Mucosa of stomach (tissue), 1 donor: ENCODE measurements around the gene TRIM26.
A peak's percentile ranks its signal among the peaks of the same experiment; 100 is the strongest.

Source experiments
- H3K27me3 ChIP-seq: one replicate; pipeline ENCODE4 v1.7.0; 2013; ENCODE audit warnings: mild to moderate bottlenecking, low read length; ENCODE audit not compliant: control insufficient read depth, insufficient read depth
- H3K36me3 ChIP-seq: one replicate; pipeline ENCODE4 v1.7.0; 2013; ENCODE audit warnings: low read length; ENCODE audit not compliant: control insufficient read depth, insufficient read depth
- H3K4me1 ChIP-seq: one replicate; pipeline ENCODE4 v1.7.0; 2013; ENCODE audit warnings: mild to moderate bottlenecking, low read length; ENCODE audit not compliant: control insufficient read depth, insufficient read depth
- H3K4me3 ChIP-seq: one replicate; pipeline ENCODE4 v1.7.0; 2013; ENCODE audit warnings: low read length
- H3K9ac ChIP-seq: one replicate; pipeline ENCODE4 v1.7.0; 2013; ENCODE audit warnings: mild to moderate bottlenecking, low read length, moderate library complexity
- H3K9me3 ChIP-seq: one replicate; pipeline ENCODE4 v1.7.0; 2013; ENCODE audit warnings: mild to moderate bottlenecking, low read length, moderate library complexity; ENCODE audit not compliant: control insufficient read depth
- donor health status: Pancreatic carcinoma.

The TRIM26 gene

DNA sequence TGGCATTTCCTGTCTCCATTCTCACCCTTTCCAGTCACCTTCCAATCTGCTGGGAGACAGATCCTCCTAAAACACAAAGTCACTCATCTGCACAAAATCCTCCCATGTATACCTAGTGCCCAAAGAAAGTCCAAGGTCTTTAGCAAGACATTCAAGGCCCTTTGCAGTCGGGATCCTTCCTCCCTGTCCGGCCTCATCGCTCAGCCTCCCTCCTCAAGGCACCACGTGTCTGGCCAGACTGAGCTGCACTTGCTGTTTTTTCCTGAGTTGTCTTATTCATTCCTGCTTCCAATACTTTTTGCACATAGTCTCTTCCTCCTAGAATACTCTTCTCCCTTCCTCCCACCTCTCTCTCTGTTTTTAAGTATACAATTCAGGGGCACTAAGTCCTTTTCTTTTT, 48.5 kb downstream of the TRIM26 start:
- no peak overlapping the region for H3K9ac ChIP-seq
- no peak overlapping the region for H3K4me3 ChIP-seq
- no peaks in the 10 kb centered on the region for H3K36me3 ChIP-seq
- peaks cover 19% of the 10 kb centered on the region for H3K4me1 ChIP-seq
- H3K9me3 ChIP-seq: no peaks in the 10 kb centered on the region
- H3K27me3 ChIP-seq: no peaks in the 10 kb centered on the region

DNA sequence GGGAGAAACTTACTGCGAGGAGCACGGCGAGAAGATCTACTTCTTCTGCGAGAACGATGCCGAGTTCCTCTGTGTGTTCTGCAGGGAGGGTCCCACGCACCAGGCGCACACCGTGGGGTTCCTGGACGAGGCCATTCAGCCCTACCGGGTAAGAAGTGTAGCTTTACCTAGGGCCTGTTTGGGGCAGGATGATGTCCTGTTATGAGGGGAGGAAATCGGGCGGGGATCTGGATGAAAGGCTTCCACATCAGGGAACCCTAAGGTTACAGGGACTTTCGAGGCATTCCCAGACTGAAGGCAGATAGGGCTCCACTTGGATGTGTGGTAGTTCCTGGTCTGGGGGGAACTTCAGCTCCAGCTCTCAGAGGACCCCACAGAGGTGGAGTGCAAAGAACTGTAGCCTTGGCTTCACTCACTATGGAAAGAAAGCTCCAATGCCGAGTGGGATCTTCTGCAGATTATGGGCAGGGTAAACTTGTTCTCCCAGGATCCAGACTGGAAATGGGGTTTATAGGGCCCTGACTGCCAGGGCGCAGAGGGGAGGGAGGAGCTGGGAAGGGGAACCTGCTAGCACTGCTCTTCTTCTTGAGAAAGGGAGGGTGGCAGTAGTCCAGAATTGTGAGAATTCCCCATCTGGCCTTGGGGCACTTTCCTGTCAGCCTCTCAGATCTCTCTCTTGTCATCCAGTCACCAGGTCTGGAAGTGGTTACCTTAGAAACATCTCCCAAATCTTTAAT, 49.1 kb downstream of the TRIM26 start:
- H3K4me1 ChIP-seq: peaks cover 19% of the 10 kb centered on the region
- peak overlapping the region; percentile 66 for H3K9ac ChIP-seq
- H3K27me3 ChIP-seq: no peaks in the 10 kb centered on the region
- H3K9me3 ChIP-seq: no peaks in the 10 kb centered on the region
- H3K36me3 ChIP-seq: no peaks in the 10 kb centered on the region
- peak overlapping the region; percentile 66 for H3K4me3 ChIP-seq

DNA sequence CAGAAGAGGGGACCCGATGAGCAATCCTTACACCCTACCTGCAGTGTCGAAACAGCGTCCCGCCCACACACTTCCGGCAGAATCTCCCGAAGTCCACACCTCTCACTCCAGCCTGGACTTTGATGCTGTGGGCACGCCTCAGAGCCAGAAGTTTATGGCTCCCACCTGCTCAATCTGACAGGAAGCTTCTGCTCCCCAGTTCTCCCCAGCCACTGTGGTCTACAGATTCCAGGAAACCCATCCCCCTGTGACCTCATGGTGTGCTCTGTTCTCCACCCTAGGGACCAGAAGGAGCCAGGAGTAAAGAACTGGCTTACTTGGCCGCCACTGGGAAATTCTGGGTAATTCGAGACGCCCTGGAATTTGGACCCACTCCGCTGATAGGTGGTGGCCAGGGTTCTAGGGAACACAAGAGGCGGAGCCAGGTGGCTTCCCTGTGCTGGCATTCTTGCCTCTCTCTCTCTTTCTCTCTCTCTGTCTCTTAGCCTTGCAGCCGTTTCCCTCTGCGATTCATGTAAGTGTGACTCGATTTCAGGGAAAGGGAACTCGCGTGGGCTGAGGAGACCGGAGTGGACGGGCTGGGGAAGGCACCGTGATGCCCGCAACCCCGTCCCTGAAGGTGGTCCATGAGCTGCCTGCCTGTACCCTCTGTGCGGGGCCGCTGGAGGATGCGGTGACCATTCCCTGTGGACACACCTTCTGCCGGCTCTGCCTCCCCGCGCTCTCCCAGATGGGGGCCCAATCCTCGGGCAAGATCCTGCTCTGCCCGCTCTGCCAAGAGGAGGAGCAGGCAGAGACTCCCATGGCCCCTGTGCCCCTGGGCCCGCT, 49.9 kb downstream of the TRIM26 start, which contains the start of gene TRIM15:
Gene TRIM15 (plus strand): TSS at position 457 of the 828 bp plus-strand sequence. CDS start 139 bp downstream, at position 596.
- Histone ChIP-seq H3K4me3 (peak within 1 kb of the TSS; percentile 66), H3K36me3 (no peaks in the 10 kb centered on the region), H3K9me3 (no peaks in the 10 kb centered on the region), H3K27me3 (no peaks in the 10 kb centered on the region), H3K9ac (peak within 1 kb of the TSS; percentile 66), H3K4me1 (peaks cover 19% of the 10 kb centered on the region)

- H3K4me3 ChIP-seq: no peak overlapping the region
- H3K27me3 ChIP-seq: no peaks in the 10 kb centered on the region
- peak overlapping the region; percentile 66 for H3K9ac ChIP-seq
- H3K36me3 ChIP-seq: no peaks in the 10 kb centered on the region
- no peaks in the 10 kb centered on the region for H3K9me3 ChIP-seq
- peaks cover 19% of the 10 kb centered on the region for H3K4me1 ChIP-seq
These were observed 50.7 kb downstream of the TRIM26 start for GRCh38 chr6:30162265-30163089.

DNA sequence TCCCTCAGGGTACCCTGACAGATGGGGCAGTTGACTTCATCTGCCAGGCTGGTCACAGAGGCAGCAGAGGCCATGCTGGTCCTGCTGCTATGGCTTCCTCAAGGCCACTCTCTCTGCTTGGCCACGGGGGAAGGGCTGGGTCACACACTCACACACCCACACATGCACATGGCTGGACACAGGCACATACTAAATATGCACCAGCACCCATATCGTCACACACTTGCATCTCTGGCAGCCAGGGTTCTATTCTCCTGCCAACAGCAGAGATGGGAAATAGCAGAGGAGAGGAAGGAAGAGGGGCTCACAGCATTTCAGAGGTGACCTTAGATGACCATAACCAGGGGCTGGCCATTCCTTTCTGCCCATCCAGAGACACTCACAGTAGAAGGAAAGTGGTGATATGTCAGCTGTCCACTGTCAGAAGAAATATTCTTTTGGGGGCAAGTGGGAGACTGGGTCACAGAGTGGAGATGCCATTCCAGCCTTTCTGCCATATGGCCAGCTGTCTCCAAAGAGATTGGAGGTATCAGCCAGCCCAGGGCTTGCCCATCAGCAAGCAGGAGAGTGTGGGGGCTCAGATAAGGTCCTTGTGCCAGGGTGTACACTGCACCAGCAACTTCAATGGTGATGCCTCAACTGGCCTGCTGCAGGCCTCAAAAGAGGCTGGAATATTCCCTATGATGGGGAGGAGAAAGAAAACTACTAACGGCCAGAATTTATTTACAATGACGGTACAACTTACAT, 52.2 kb downstream of the TRIM26 start, which contains the start of gene TRIM10:
Gene TRIM10 (minus strand): TSS at position 427 of the 747 bp plus-strand sequence. CDS start 353 bp downstream, at position 74.
- Histone ChIP-seq H3K9me3 (no peaks in the 10 kb centered on the region), H3K4me1 (peaks cover 22% of the 10 kb centered on the region), H3K36me3 (no peaks in the 10 kb centered on the region), H3K9ac (no peak within 1 kb of the TSS), H3K27me3 (no peaks in the 10 kb centered on the region), H3K4me3 (no peak within 1 kb of the TSS)

GRCh38 chr6:30160008-30160784, 53.0 kb downstream of the TRIM26 start:
- Histone ChIP-seq H3K9ac (no peak overlapping the region), H3K4me3 (no peak overlapping the region), H3K4me1 (peaks cover 27% of the 10 kb centered on the region), H3K27me3 (no peaks in the 10 kb centered on the region), H3K9me3 (no peaks in the 10 kb centered on the region), H3K36me3 (no peaks in the 10 kb centered on the region)

GRCh38 chr6:30158475-30159040, 54.6 kb downstream of the TRIM26 start:
- Histone ChIP-seq H3K9ac (no peak overlapping the region), H3K27me3 (no peaks in the 10 kb centered on the region), H3K9me3 (no peaks in the 10 kb centered on the region), H3K4me3 (no peak overlapping the region), H3K4me1 (peaks cover 15% of the 10 kb centered on the region), H3K36me3 (no peaks in the 10 kb centered on the region)

DNA sequence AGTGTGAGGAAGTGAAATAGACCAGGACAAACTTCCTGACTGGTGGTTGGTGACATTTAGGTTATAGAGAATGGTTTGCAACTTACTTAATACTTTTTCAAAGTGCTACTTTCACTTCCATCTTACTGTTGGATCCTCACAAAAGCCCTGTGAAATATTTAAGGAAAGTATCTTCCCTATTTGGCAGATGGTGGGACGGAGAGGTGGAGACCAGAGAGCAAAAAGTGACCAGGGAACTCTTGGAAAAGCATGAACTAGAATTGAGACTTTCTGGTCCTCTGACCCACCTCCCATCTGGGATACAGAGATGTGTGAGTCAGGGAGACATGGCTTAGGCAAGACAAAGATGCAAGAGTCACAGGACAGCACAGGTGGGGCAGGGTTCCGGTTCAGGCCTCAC, 55.2 kb downstream of the TRIM26 start:
- Histone ChIP-seq H3K36me3 (no peaks in the 10 kb centered on the region), H3K27me3 (no peaks in the 10 kb centered on the region), H3K4me3 (no peak overlapping the region), H3K9ac (no peak overlapping the region), H3K4me1 (peaks cover 10% of the 10 kb centered on the region), H3K9me3 (no peaks in the 10 kb centered on the region)

GRCh38 chr6:30157581-30157980, 55.6 kb downstream of the TRIM26 start:
- Histone ChIP-seq H3K36me3 (no peaks in the 10 kb centered on the region), H3K9me3 (no peaks in the 10 kb centered on the region), H3K9ac (no peak overlapping the region), H3K27me3 (no peaks in the 10 kb centered on the region), H3K4me1 (peaks cover 9% of the 10 kb centered on the region), H3K4me3 (no peak overlapping the region)

GRCh38 chr6:30156774-30157173, 56.4 kb downstream of the TRIM26 start:
- H3K4me1 ChIP-seq: peaks cover 9% of the 10 kb centered on the region
- H3K36me3 ChIP-seq: no peaks in the 10 kb centered on the region
- H3K9me3 ChIP-seq: no peaks in the 10 kb centered on the region
- no peak overlapping the region for H3K9ac ChIP-seq
- H3K27me3 ChIP-seq: no peaks in the 10 kb centered on the region
- H3K4me3 ChIP-seq: no peak overlapping the region
